OCI-M2 (cell line): Measurements from ENCODE around the gene MSLN.
A peak's percentile ranks its signal among the peaks of the same experiment; 100 is the strongest.
"Not testable (repeated sequence)": the region's sequence is repeated elsewhere in the genome, so short reads cannot be mapped to it uniquely, and the experiment has no call there.

ENCODE experiments used
- DNase-seq: peaks from one replicate; lab custom pipeline; 2025; ENCODE audit not compliant: unreplicated experiment; lab: John Stamatoyannopoulos, UW

Gene MSLN

GRCh38 chr16:734208-734980 is 26.1 kb upstream of the MSLN start:
- no peak for DNase-seq

- no peak for DNase-seq
These were observed 25.3 kb upstream of the MSLN start for GRCh38 chr16:734981-735881.

- no peak for DNase-seq
These were observed 24.5 kb upstream of the MSLN start for GRCh38 chr16:735982-736453.

GRCh38 chr16:736936-737481 is 23.5 kb upstream of the MSLN start:
- DNase-seq = no peak

GRCh38 chr16:739560-740458 is 20.7 kb upstream of the MSLN start:
- no peak for DNase-seq

- DNase-seq = no peak
These were observed 20.1 kb upstream of the MSLN start for GRCh38 chr16:740459-740763.

- DNase-seq = peak; percentile 42
These were observed 19.6 kb upstream of the MSLN start, which contains the start of gene CIAO3 for GRCh38 chr16:740764-741505. CIAO3 (minus strand) TSS chr16:740997; CDS start chr16:740985, 12 bp downstream.

- no peak for DNase-seq
These were observed 18.4 kb upstream of the MSLN start for GRCh38 chr16:741986-742629.

GRCh38 chr16:742894-743293 is 17.6 kb upstream of the MSLN start:
- DNase-seq = not testable (repeated sequence)

- no peak for DNase-seq
These were observed 16.6 kb upstream of the MSLN start for GRCh38 chr16:743794-744500.

GRCh38 chr16:745739-746138 is 14.8 kb upstream of the MSLN start:
- DNase-seq = no peak

GRCh38 chr16:746637-747036 is 13.9 kb upstream of the MSLN start:
- DNase-seq = no peak

- DNase-seq = no peak
These were observed 12.4 kb upstream of the MSLN start for GRCh38 chr16:747978-748746.

GRCh38 chr16:749010-749409 is 11.5 kb upstream of the MSLN start:
- no peak for DNase-seq

- no peak for DNase-seq
These were observed 10.0 kb upstream of the MSLN start for GRCh38 chr16:750485-750884.

- no peak for DNase-seq
These were observed 9.2 kb upstream of the MSLN start for GRCh38 chr16:751152-752006.

- DNase-seq = no peak
These were observed 8.6 kb upstream of the MSLN start for GRCh38 chr16:752007-752312.
